ENCODE results near the gene TSC2.
A peak's percentile ranks its signal among the peaks of the same experiment; 100 is the strongest.
"Not testable (repeated sequence)": the region's sequence is repeated elsewhere in the genome, so short reads cannot be mapped to it uniquely, and the experiment has no call there.

The TSC2 gene

DNA sequence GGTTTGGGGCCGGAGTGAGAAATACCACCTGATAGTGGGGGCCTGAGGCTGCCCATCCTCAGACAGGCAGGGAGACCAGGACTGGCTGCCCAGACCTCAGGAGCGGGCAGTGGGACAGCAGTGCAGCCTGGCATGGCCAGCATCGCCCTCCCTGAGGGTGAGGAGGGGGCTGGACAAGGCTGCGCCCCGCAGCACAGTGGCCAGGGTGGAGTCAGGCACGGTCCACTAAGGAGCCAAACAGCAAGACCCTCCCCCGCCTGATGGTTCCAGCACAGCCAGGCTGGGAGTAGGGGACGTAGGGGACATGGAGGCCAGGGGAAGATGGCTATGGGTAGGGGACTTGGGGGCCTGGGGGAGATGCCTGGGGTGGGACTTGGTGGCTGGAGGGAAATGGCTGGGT lies 41.5 kb upstream of the TSC2 start:
- Mint-ChIP-seq H3K27ac (peak overlapping the region; percentile 62), H3K4me3 (peak overlapping the region; percentile 45), H3K4me1 (peaks cover 45% of the 10 kb centered on the region), H3K36me3 (ENCODE audit: low read depth) (peaks cover 26% of the 10 kb centered on the region), H3K9me3 (no peaks in the 10 kb centered on the region), H3K27me3 (no peaks in the 10 kb centered on the region)
- DNase-seq (no peak), ATAC-seq (no peak)

DNA sequence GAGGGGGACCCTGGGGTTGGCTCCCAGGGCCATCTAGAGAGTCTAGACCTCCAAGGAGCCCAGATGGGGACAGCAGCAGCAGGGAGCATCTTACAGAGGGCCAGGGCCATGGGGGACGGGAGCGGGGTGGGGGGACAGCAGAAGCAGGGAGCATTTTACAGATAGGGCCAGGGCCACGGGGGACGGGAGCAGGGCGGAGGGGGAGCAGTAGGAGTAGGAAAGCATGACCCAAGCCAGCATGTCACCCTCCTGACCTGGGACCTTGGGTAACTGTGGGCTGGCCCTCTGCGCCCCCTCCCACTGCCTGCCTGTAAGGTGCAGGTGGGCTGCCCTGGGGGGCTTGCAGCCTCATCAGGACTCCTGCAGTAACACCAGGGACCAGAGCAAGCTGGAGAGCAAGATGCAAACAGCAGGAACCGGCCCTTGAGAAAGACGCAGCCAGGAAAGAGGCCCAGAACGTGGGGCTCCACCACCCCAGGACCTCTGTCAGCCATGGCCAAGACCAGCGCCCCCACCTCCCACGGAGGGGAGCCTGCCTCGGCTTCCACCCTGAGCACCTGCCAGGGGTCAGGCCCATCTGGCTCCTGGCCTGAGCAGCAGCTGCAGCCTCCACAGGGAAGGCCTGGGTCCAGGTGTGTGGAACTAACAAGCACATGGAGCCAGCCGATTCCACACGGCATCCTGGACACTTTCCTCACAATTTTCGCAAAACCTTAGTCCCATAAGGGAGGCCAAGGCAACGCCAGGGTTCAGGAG lies 40.5 kb upstream of the TSC2 start:
- no peak for DNase-seq
- peaks cover 24% of the 10 kb centered on the region for H3K36me3 Mint-ChIP-seq (ENCODE audit: low read depth)
- H3K4me3 Mint-ChIP-seq = peak overlapping the region; percentile 96
- no peak for ATAC-seq
- H3K4me1 Mint-ChIP-seq = peaks cover 47% of the 10 kb centered on the region
- H3K9me3 Mint-ChIP-seq = no peaks in the 10 kb centered on the region
- peak overlapping the region; percentile 82 for H3K27ac Mint-ChIP-seq
- H3K27me3 Mint-ChIP-seq = no peaks in the 10 kb centered on the region

DNA sequence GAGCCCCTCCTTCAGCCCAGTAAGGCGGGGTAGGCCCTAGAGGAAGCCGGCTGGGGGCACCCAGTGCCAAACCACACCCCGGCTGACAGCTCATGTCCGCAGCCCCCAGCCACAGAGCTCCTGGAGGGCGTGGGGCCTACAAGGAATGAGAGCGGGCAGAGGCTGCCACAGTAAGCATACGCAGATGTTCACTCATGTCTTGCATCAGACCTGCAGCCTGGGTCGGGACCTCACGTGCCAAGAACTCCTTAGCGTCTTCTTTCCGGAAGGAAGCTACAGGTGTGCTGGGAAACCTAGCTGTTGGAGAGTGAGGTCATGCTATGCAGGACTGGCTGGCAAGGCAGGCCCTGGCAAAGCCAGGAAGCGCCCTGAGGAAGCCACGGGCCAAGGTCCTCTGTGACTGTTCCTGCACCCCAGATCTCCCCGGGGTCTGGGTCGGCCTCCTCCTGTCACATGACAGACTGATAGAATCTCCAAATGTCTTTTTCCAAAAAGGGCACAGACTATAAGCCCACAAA lies 39.7 kb upstream of the TSC2 start:
- Mint-ChIP-seq H3K36me3 (ENCODE audit: low read depth) (peaks cover 22% of the 10 kb centered on the region), H3K4me3 (peak overlapping the region; percentile 96), H3K9me3 (no peaks in the 10 kb centered on the region), H3K27me3 (no peaks in the 10 kb centered on the region), H3K4me1 (peaks cover 47% of the 10 kb centered on the region), H3K27ac (peak overlapping the region; percentile 82)
- ATAC-seq = no peak
- peak; percentile 54 for DNase-seq

DNA sequence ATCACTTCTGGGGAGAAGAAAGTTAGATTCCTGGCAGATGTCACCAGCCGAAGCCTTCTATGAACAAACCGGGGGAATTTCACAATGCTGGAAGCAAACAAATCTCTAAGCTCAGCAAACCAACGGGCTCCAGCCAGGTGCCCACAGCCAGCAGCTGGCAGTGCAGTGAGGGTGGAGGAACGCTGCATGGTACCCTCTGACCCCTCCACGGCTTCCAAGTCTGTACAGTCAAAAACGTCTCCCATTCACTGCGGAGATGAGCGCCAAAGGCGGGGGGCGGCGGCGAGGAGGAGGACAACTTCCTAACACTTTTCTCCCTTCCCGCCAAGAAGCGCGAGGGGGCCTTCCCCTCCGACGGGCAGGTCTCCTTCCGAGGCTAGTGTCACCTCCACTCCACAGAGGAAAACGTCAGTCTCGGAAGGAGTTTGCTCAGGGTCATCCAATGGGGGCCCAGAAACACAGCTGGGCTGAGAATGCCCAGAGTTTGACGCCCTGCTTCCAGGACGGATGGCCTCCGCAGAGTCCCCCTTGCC lies 39.1 kb upstream of the TSC2 start:
- DNase-seq (peak; percentile 65), ATAC-seq (no peak)
- peak overlapping the region; percentile 82 for H3K27ac Mint-ChIP-seq
- H3K36me3 Mint-ChIP-seq (ENCODE audit: low read depth) = peaks cover 22% of the 10 kb centered on the region
- no peaks in the 10 kb centered on the region for H3K27me3 Mint-ChIP-seq
- peak overlapping the region; percentile 96 for H3K4me3 Mint-ChIP-seq
- H3K9me3 Mint-ChIP-seq = no peaks in the 10 kb centered on the region
- H3K4me1 Mint-ChIP-seq = peaks cover 47% of the 10 kb centered on the region

DNA sequence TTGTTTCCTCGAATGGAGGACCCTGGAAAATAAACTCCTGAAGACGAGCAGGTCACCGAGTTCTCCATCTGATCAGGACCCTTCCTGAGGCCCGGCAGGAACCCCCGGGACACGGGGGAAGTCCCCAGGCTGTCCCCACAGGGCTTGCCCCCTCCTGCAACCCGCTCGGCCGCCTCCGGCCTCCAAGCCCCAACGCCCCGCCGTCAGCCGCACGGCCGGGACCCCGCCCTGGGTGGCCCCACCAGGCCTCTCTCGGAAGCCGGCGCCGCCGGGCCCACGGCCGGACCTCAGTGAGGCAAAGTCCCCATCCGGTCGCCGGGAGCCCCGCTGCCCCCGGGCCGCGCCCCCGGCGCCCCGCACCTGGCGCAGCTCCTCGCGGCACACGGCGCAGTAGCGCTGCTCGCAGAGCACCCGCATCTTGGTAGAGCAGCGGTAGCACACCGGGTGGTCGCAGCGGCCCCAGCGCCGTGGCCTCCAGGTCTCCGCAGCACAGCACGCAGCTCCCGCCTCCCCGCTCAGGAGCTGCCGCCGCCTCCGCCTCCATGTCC lies 38.5 kb upstream of the TSC2 start:
- peaks cover 47% of the 10 kb centered on the region for H3K4me1 Mint-ChIP-seq

DNA sequence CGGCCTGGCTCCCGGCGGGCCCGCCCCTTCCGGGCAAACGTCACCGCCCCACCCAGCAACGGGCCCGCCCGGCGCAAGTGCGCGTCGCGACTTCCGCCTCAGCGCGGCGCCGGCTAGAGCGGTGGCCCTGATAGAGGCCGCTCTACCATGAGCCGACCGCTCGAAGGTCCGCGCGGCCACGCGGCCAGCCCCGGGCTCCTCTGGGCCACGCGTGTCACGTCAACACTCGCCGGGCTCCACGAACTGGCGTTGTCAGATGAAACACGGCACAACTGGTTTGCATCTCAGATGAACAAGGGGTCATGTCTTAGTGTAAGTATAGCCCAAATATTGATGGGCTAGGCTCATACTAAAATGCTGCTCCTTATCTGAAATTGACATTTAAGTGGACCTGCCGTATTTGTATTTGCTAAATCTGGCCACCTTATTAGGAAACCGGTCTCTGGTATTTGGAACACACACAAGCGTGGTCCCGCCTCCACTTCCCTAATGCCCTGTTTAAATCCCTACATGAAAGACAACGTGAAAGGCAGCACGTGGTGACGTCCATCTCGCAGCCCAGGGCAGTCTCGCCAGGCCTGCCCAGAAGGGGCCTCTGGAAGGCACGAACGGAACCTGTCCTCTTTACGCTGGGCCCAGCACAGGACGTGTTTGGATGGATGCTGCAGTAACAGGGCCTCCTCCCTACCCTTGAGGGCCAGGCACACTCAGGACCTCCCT lies 37.8 kb upstream of the TSC2 start, which contains the start of gene ZNF598:
Gene ZNF598 (minus strand): TSS at position 31 of the 720 bp plus-strand sequence.
- H3K36me3 Mint-ChIP-seq (ENCODE audit: low read depth) = peaks cover 22% of the 10 kb centered on the region
- ATAC-seq (peak; percentile 93), DNase-seq (peak; percentile 86)
- H3K9me3 Mint-ChIP-seq = no peaks in the 10 kb centered on the region
- H3K4me1 Mint-ChIP-seq = peaks cover 42% of the 10 kb centered on the region
- H3K27me3 Mint-ChIP-seq = no peaks in the 10 kb centered on the region
- H3K4me3 Mint-ChIP-seq = peak within 1 kb of the TSS; percentile 96
- peak within 1 kb of the TSS; percentile 97 for H3K27ac Mint-ChIP-seq

More for the DNA sequence above, 38.5 kb upstream of the TSC2 start:
- ATAC-seq = peak; percentile 12
- Mint-ChIP-seq H3K27ac (peak overlapping the region; percentile 82), H3K4me3 (peak overlapping the region; percentile 96), H3K9me3 (no peaks in the 10 kb centered on the region), H3K27me3 (no peaks in the 10 kb centered on the region), H3K36me3 (ENCODE audit: low read depth) (peaks cover 22% of the 10 kb centered on the region)
- DNase-seq = no peak

DNA sequence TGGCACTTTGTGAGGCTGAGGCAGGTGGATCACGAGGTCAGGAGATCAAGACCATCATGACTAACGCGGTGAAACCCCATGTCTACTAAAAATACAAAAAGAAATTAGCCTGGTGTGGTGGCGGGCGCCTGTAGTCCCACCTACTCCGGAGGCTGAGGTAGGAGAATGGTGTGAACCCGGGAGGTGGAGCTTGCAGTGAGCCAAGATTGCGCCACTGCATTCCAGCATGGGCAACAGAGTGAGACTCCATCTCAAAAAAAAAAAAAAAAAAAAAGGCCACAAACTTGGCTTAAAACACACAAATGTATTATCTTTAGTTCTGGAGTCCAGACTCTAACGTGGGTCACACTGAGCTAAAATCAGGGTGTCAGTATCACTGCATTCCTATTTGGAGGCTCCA lies 36.1 kb upstream of the TSC2 start:
- H3K27ac Mint-ChIP-seq, ATAC-seq, DNase-seq, H3K9me3 Mint-ChIP-seq, H3K27me3 Mint-ChIP-seq: not testable (repeated sequence)
- Mint-ChIP-seq H3K4me1 (peaks cover 29% of the 10 kb centered on the region), H3K4me3 (peak overlapping the region; percentile 29), H3K36me3 (ENCODE audit: low read depth) (peaks cover 19% of the 10 kb centered on the region)

DNA sequence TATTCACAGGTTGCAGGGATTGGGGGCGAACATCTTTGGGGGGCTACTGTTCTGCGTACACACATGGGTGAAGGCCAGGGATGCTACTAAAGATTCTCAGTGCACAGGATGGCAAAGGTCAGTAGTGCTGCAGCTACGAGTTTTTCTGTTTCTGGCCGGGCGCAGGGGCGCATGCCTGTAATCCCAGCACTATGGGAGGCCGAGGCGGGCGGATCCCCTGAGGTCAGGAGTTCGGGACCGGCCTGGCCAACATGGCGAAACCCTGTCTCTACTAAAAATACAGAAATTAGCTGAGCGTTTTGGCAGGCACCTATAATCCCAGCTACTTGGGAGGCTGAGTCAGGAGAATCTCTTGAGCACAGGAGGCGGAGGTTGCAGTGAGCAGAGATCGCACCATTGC lies 34.3 kb upstream of the TSC2 start:
- Mint-ChIP-seq H3K9me3 (no peaks in the 10 kb centered on the region), H3K4me3 (no peak overlapping the region), H3K27me3 (peaks cover 2% of the 10 kb centered on the region), H3K27ac (no peak overlapping the region), H3K4me1 (peaks cover 12% of the 10 kb centered on the region), H3K36me3 (ENCODE audit: low read depth) (peaks cover 8% of the 10 kb centered on the region)
- DNase-seq (no peak), ATAC-seq (no peak)

DNA sequence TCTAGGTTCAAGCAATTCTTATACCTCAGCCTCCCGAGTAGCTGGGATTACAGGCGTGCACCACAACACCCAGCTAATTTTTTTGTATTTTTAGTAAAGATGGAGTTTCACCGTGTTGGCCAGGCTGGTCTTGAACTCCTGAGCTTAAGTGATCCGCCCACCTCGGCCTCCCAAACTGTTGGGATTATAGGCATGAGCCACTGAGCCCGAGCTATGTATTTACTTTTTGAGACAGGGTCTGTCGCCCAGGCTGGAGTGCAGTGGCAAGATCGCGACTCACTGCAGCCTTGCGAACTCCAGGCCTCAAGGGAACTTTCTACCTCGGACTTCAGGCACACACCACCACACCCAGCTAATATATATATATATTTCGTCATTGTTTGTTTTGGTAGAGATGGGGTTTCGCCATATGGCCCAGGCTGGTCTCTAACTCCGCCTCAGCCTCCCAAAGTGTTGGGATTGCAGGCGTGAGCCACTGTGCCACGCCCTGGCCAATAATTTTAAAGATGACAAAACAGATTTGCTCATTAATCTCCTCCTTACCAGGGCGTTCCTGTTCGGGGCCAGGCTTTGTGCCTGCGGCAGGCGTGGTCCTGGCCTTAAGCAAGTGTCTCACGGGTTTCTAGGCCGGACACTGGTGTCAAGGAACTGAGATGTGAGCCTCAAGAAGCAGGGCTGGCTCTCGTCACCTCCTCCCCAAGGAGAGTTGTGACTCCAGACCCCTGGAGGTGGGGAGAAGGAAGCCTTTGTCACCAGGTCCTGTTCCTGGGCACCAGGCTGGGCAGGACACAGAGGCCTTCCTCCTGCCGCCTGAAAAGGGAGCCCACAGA lies 32.5 kb upstream of the TSC2 start:
- no peak overlapping the region for H3K27ac Mint-ChIP-seq
- DNase-seq = no peak
- ATAC-seq = no peak
- peaks cover 10% of the 10 kb centered on the region for H3K27me3 Mint-ChIP-seq
- peaks cover 6% of the 10 kb centered on the region for H3K4me1 Mint-ChIP-seq
- no peak overlapping the region for H3K4me3 Mint-ChIP-seq
- no peaks in the 10 kb centered on the region for H3K9me3 Mint-ChIP-seq
- peaks cover under 1% of the 10 kb centered on the region for H3K36me3 Mint-ChIP-seq (ENCODE audit: low read depth)

DNA sequence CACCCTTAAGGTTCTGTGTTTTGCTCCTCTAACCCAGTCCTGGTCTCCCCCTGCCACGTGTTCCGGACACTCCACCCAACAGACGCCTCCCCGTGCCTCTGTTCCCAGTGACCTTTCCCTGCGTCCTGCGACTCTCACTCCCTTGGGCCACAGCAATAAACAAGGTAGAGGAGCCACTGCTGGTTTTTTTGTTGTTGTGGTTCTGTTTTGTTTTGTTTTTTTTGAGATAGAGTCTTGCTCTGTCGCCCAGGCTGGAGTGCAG lies 31.9 kb upstream of the TSC2 start:
- Mint-ChIP-seq H3K4me1 (peaks cover 7% of the 10 kb centered on the region), H3K36me3 (ENCODE audit: low read depth) (no peaks in the 10 kb centered on the region), H3K27ac (no peak overlapping the region), H3K4me3 (no peak overlapping the region), H3K27me3 (peaks cover 14% of the 10 kb centered on the region), H3K9me3 (no peaks in the 10 kb centered on the region)
- no peak for ATAC-seq
- DNase-seq = no peak

DNA sequence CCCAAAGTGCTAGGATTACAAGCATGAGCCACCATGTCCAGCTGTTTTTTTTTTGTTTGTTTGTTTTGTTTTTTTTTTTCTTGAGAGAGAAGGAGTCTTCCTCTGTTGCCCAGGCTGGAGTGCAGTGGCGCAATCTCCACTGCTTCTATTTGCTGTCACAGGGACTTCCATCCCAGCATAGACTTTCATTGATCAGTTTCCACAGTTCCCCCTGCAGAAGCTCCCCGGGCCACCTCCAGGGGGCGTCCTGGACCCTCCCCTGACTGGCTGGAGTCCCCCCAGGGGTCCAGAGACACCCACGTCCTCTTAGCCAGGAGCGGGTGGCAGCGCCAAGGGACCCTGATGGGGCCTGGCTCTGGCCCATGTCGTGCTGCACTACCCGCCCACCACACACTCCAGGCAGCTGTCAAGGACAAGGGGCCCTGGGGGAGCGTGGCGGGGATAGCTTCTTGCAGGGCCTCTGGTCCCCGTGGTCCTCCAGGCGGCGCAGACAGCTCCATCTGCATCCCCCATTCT lies 31.3 kb upstream of the TSC2 start:
- no peaks in the 10 kb centered on the region for H3K36me3 Mint-ChIP-seq (ENCODE audit: low read depth)
- peaks cover 7% of the 10 kb centered on the region for H3K4me1 Mint-ChIP-seq
- no peak overlapping the region for H3K4me3 Mint-ChIP-seq
- peaks cover 20% of the 10 kb centered on the region for H3K27me3 Mint-ChIP-seq
- no peak overlapping the region for H3K27ac Mint-ChIP-seq
- ATAC-seq (no peak), DNase-seq (no peak)
- no peaks in the 10 kb centered on the region for H3K9me3 Mint-ChIP-seq

DNA sequence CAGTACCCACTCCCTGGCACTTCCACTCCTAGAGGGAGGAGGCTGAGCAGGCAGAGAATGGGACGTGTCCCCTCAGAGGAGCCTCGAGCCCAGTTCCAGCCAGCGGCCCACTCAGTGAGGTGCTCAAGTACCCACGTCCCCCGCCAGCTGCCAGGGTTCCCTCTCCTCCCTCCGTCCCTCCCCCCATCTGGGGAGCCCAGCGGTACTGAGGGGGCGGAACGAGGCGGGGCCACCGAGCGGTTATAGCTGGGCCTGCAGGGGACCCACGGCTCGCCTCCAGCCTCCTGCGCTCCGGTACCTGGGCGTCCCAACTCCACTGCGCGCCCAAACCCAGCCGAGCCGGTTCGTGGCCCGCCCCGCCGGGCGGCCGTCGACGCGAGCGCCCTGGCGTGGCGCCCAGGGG lies 28.3 kb upstream of the TSC2 start, which contains the start of gene NPW:
Gene NPW (plus strand): TSS at position 268 of the 403 bp plus-strand sequence.
- Mint-ChIP-seq H3K27ac (no peak within 1 kb of the TSS), H3K4me3 (peak within 1 kb of the TSS; percentile 70), H3K4me1 (peaks cover 19% of the 10 kb centered on the region), H3K27me3 (peaks cover 32% of the 10 kb centered on the region), H3K36me3 (ENCODE audit: low read depth) (no peaks in the 10 kb centered on the region), H3K9me3 (no peaks in the 10 kb centered on the region)
- ATAC-seq (peak; percentile 39), DNase-seq (peak; percentile 54)

DNA sequence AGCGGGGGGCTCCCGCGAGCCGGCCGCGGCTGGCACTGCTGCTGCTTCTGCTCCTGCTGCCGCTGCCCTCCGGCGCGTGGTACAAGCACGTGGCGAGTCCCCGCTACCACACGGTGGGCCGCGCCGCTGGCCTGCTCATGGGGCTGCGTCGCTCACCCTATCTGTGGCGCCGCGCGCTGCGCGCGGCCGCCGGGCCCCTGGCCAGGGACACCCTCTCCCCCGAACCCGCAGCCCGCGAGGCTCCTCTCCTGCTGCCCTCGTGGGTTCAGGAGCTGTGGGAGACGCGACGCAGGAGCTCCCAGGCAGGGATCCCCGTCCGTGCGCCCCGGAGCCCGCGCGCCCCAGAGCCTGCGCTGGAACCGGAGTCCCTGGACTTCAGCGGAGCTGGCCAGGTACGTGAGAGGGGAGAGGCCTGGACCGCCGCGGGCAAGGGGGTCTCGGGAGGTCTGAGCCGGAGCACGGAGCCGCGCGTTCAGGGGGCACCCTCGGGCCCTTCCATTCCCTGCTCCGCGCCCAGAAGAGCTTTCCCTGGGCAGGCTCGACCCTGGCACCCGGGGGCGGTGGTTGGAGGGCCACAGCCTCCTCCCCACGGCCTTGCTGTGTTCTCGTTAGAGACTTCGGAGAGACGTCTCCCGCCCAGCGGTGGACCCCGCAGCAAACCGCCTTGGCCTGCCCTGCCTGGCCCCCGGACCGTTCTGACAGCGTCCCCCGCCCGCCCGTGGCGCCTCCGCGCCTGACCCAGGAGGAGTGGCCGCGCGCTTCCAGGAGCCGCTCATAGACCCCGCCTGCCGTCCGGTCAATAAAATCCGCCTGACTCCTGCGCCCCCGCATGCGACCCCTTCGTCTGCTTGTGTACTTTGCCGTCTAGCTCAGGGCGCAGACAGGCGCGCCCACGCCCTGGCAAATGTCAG lies 27.6 kb upstream of the TSC2 start:
- H3K27me3 Mint-ChIP-seq = peaks cover 32% of the 10 kb centered on the region
- peaks cover 19% of the 10 kb centered on the region for H3K4me1 Mint-ChIP-seq
- no peak overlapping the region for H3K27ac Mint-ChIP-seq
- no peaks in the 10 kb centered on the region for H3K36me3 Mint-ChIP-seq (ENCODE audit: low read depth)
- H3K4me3 Mint-ChIP-seq = peak overlapping the region; percentile 70
- ATAC-seq (no peak), DNase-seq (peak; percentile 38)
- H3K9me3 Mint-ChIP-seq = no peaks in the 10 kb centered on the region

All from activated naive CD8-positive, alpha-beta T cell treated with anti-CD3 and anti-CD28 coated beads, Interleukin-2, amount 50 U/mL, for 24 hours (primary cell).